ENCODE results near the gene SCARF2. TPM values are rescaled to one million over a fixed set of nuclear protein-coding genes. Genes with fewer than 3 reads are reported as not detected.

Gene SCARF2
- total and polyA plus RNA-seq, 2 of the 8 experiments (the other 6 are each of a cell fraction or from before 2014, with no cell fraction given), result 4.2 to 9.8 TPM

DNA sequence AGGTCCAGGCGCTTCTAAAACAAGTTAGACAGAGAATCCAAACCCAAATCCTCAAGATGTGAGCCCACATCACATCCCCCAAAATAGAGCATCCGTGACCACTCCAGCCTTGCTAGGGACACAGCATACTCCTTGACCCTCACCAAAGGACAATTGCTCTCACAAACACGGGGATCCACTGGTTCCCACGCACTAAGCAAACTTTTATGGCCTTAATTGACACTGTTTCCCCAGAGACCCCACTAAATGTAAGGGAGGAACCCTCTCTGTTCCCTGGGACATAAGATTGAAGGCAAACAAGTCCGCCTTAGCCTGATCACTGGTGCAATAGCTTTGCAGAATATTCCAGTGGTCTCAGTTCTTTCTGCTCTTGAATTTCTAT, 23.6 kb downstream of the SCARF2 start:
- no peak overlapping the region for H3K18ac ChIP-seq (ENCODE audit: extremely low read depth, low read length)
- CTCF ChIA-PET (ENCODE audit: partially characterized antibody), result no interaction called here
- H2BK20ac ChIP-seq (ENCODE audit: low read length), result no peak overlapping the region
- H3K27ac ChIP-seq (ENCODE audit: low read depth, low read length), result no peak overlapping the region
- no peak overlapping the region for H2AK5ac ChIP-seq (ENCODE audit: low read depth, low read length)
- no peak overlapping the region for H3K4me2 ChIP-seq (ENCODE audit: insufficient read depth in 1 of 2, low read depth in 2 of 2, low read length in 2 of 2)
- H4K5ac ChIP-seq (ENCODE audit: insufficient read length, low read depth, low read length), result no peak overlapping the region
- no peak overlapping the region for H3K23ac ChIP-seq (ENCODE audit: insufficient read length)
- H4K20me1 ChIP-seq (replicated peaks in 1 of 2; ENCODE audit: control insufficient read depth in 1 of 2, insufficient read depth in 2 of 2, low read length in 2 of 2), result no peaks in the 10 kb centered on the region
- H2AFZ ChIP-seq (ENCODE audit: low read length), result no peak overlapping the region
- H3K36me3 ChIP-seq (ENCODE audit: control insufficient read depth in 2 of 4, insufficient read depth in 4 of 4, low read length in 3 of 4), result no peaks in the 10 kb centered on the region
- H3K4ac ChIP-seq (replicated peaks; ENCODE audit: insufficient read length, low read depth, low read length), result no peak overlapping the region
- H2BK12ac ChIP-seq (ENCODE audit: low read depth, low read length), result no peak overlapping the region
- no peaks in the 10 kb centered on the region for H3K23me2 ChIP-seq (ENCODE audit: low read depth, low read length)
- no peaks in the 10 kb centered on the region; a peak in 1 of 7 replicates for H3K4me1 ChIP-seq (replicated peaks in 1 of 4; ENCODE audit: control insufficient read depth in 3 of 4, insufficient read depth in 4 of 4, low read length in 3 of 4)
- H3K9me3 ChIP-seq (ENCODE audit: insufficient read depth in 2 of 2, low read depth in 1 of 2, low read length in 1 of 2), result no peaks in the 10 kb centered on the region
- H3K4me3 ChIP-seq (ENCODE audit: extremely low read depth in 1 of 4, insufficient read depth in 2 of 4, low read depth in 3 of 4, low read length in 4 of 4), result no peak overlapping the region
- POLR2A ChIA-PET (ENCODE audit: partially characterized antibody), result no interaction called here
- DNase-seq (ENCODE audit: low read depth in 1 of 2, low spot score in 2 of 2) (no peak), FAIRE-seq (no peak)
- no peak overlapping the region for H2BK5ac ChIP-seq (ENCODE audit: low read depth, low read length)
- no peak overlapping the region for H3K56ac ChIP-seq (replicated peaks; ENCODE audit: insufficient read length, low read depth, low read length)
- WGBS, 2 experiments (ENCODE audit: extremely low coverage in 1 of 2, insufficient coverage in 1 of 2, insufficient read length in 1 of 2, insufficient replicate concordance in 2 of 2, low coverage in 1 of 2, low lambda C conversion rate in 2 of 2, missing lambda C conversion rate in 1 of 2), result 81% methylated on average over 5 of the region's 5 CpGs; no CpG with 5 or more reads in 1 of the 2 experiments
- H3K14ac ChIP-seq (ENCODE audit: insufficient read length), result no peak overlapping the region
- no peak overlapping the region for H4K8ac ChIP-seq (ENCODE audit: extremely low read depth, insufficient read depth, low read length)
- no peaks in the 10 kb centered on the region for H3K79me1 ChIP-seq (ENCODE audit: low read depth, low read length)
- no peaks in the 10 kb centered on the region for H3K79me2 ChIP-seq (ENCODE audit: control insufficient read depth in 1 of 2, insufficient read depth in 2 of 2, low read length in 2 of 2)
- no peak overlapping the region for H3K9ac ChIP-seq (replicated peaks in 1 of 4; ENCODE audit: extremely low read depth in 1 of 4, low read depth in 3 of 4, low read length in 3 of 4)
- no peak overlapping the region for H2BK120ac ChIP-seq (replicated peaks; ENCODE audit: low read depth, low read length)
- no peak overlapping the region for H4K91ac ChIP-seq (replicated peaks; ENCODE audit: insufficient read length, low read length)
- no peaks in the 10 kb centered on the region for H3K27me3 ChIP-seq (replicated peaks in 1 of 4; ENCODE audit: control insufficient read depth in 3 of 4, extremely low read depth in 1 of 4, insufficient read depth in 3 of 4, low read length in 3 of 4)
- no peak overlapping the region for H2BK15ac ChIP-seq (ENCODE audit: low read length)
- no peak for TF ChIP-seq KDM5A (IDR thresholded peaks at IDR 0.05; ENCODE audit: low read length)
- no peak for TF ChIP-seq CBX5 (IDR thresholded peaks at IDR 0.05; ENCODE audit: low read depth, low read length)
- no peak for TF ChIP-seq NANOG (IDR thresholded peaks at IDR 0.05; ENCODE audit: insufficient read depth, low read depth, low read length, poor library complexity, severe bottlenecking)
- no peak for TF ChIP-seq TBP (IDR thresholded peaks at IDR 0.05; ENCODE audit: low read depth, low read length)
- no peak for TF ChIP-seq TEAD4 (IDR thresholded peaks at IDR 0.05; ENCODE audit: low read depth, low read length)
- no peak for TF ChIP-seq BACH1 (IDR thresholded peaks at IDR 0.05; ENCODE audit: low read length)
- TF ChIP-seq SIN3A (conservative IDR thresholded peaks at IDR 0.05 in 1 of 2, IDR thresholded peaks at IDR 0.05 in 1 of 2; ENCODE audit: low read depth in 1 of 2, low read length in 2 of 2), result no peak
- no peak for TF ChIP-seq SP1 (IDR thresholded peaks at IDR 0.05; ENCODE audit: low read depth, low read length)
- TF ChIP-seq CBX8 (IDR thresholded peaks at IDR 0.05; ENCODE audit: borderline replicate concordance, low read depth, low read length), result no peak
- no peak for TF ChIP-seq GTF2F1 (IDR thresholded peaks at IDR 0.05; ENCODE audit: borderline replicate concordance, low read depth, low read length)
- no peak for TF ChIP-seq RAD21 (IDR thresholded peaks at IDR 0.05 in 1 of 2, conservative IDR thresholded peaks at IDR 0.05 in 1 of 2; ENCODE audit: low read depth in 2 of 2, low read length in 2 of 2)
- no peak for TF ChIP-seq BRCA1 (IDR thresholded peaks at IDR 0.05; ENCODE audit: low read depth, low read length)
- TF ChIP-seq, protein P1, sequence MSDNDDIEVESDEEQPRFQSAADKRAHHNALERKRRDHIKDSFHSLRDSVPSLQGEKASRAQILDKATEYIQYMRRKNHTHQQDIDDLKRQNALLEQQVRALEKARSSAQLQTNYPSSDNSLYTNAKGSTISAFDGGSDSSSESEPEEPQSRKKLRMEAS (IDR thresholded peaks at IDR 0.05), result no peak
- no peak for TF ChIP-seq RNF2 (IDR thresholded peaks at IDR 0.05; ENCODE audit: borderline replicate concordance, low read depth, low read length, missing control alignments, poor library complexity, severe bottlenecking)
